Ishikawa (cell line): Measurements from ENCODE around the gene PLCD4.

Experiments
- CREB1 ChIP-seq: IDR thresholded peaks from 2 replicates; pipeline ENCODE4 v1.6.1; 2012; ENCODE audit warnings: low read depth
- EP300 ChIP-seq: IDR thresholded peaks from 2 replicates; pipeline ENCODE4 v1.6.1; 2012; ENCODE audit warnings: borderline replicate concordance
- TAF1 ChIP-seq: IDR thresholded peaks from 2 replicates; pipeline ENCODE4 v1.6.1; 2012; ENCODE audit warnings: low read depth, mild to moderate bottlenecking
- TCF12 ChIP-seq: IDR thresholded peaks from 2 replicates; pipeline ENCODE4 v1.6.1; 2012; ENCODE audit warnings: low read depth
- TEAD4 ChIP-seq: IDR thresholded peaks from 2 replicates; pipeline ENCODE4 v1.6.1; 2012

- TF ChIP-seq CREB1 (no peak), EP300 (no peak), TCF12 (no peak), TAF1 (no peak), TEAD4 (no peak)
Measured at GRCh38 chr2:218583983-218584850, 23.5 kb upstream of the PLCD4 start.
